HG03378 (cell line): Measurements from ENCODE around the gene LRFN5.
"Not testable (repeated sequence)": the region's sequence is repeated elsewhere in the genome, so short reads cannot be mapped to it uniquely, and the experiment has no call there.

Experiments
- ATAC-seq: cut with Tn5 transposase; IDR thresholded peaks from one replicate; pipeline ENCODE4 v1.9.1; 2021; ENCODE audit warnings: mild to moderate bottlenecking, moderate library complexity; ENCODE audit not compliant: unreplicated experiment

The LRFN5 gene

DNA sequence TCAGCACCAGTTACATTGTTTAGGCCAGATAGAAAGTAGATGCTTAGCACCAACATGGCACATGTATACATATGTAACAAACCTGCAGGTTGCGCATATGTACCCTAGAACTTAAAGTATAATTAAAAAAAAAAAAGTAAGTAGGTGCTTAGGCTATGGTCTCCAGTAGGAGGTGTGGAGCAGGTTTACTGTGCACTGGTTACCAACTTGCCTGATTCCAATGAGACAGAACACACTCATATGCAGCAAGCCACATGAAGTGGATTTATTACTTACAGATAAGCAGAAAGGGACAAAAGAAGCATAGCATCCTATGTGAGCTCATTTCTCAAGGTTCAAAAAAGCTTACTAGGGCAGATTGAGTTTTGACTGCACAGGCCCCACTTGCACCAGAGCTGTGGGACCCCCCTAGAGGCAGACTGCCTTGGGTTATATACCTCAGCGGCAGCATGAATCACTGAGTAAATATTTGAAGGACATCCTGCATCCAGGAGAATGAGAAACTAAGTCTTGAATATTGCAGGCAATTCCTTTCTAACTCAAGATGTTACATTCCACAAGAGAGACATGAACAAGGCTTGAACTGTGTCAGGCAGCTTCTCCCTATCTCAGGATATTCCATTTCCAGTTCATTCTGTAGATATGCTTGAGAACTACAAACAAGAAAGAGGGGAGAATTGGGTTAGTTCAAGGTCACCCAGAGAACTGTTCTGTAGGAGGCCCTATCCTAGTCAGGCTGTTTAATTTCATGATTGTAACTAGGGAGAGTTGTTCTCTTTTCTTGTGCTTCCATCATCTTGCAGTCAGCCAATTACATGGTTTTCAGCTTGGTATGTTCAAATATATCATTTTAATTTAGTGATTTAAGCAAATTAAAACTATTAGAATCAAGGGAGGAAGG, 30.1 kb downstream of the LRFN5 start:
- no peak for ATAC-seq

DNA sequence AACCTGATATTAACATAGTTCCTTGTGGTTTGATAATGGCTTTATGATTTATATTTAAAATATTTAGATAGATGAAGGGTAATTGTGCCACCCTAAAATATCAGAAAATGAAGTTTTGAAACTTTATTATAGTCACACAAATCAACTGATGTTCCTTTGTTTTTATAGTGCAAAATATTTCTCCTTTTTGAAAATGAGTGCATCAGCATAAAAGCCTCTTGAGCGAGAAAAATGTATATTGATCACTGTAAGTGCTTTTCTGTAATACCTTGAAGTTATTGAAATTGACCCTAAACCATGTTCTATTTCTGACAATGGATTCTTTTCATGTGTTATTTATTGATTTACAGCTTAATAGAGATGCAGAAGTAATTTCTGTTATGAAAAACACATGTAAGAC, 35.0 kb downstream of the LRFN5 start:
- no peak for ATAC-seq

DNA sequence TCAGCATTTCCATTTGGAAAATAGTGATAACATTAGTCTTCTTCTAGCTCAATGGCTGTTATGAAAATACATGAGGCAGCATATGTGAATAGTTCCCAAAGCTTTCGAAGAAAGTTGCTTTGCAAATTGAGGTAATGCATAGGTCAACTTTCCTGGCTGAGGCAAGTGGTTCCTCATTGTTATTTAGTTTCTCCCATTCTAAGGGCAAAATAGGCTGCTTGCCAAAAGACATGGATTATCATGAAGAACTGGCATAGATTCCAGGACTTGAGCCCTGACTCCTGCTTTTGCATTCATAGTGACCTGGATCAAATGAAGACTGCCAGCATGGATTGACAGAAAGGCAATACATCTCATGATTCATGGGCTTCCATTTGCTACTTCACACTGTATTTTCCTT, 35.7 kb downstream of the LRFN5 start:
- no peak for ATAC-seq

DNA sequence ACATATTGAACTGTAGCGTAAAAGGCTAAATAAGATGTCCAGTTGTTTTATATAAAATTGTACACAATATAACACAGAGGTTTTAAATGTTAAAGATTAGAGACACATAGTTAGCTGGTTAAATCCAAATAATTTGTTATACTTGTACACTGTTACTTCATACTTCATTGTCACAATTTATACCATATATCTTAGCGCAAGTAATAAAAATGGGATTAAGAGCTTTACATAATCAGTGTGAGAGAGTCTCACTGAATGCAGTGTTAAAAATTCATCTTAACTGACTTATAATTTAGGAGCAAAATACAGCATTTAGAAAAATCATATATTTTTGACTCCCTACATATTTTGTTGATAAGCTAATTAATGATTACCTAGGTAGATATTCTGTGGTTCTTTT, 36.1 kb downstream of the LRFN5 start:
- ATAC-seq = no peak

DNA sequence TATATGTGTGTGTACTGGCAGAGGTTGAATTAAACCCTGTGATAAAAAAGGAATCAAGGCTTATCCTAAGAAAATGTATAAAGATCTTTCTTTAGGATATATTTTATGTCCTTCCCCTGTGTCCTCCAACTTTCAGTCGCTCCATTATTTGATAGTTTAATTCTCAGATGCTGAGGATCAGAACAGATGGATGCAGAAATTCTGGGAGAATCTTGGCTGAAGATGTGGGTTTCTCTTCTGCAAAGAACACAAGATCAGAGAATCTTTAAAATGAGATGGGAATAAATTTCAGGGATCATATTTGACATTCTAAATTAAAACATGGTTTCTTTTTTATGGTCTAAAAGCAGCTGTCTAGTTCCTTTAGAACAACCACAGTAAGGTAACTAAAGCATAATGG, 37.9 kb downstream of the LRFN5 start:
- no peak for ATAC-seq

DNA sequence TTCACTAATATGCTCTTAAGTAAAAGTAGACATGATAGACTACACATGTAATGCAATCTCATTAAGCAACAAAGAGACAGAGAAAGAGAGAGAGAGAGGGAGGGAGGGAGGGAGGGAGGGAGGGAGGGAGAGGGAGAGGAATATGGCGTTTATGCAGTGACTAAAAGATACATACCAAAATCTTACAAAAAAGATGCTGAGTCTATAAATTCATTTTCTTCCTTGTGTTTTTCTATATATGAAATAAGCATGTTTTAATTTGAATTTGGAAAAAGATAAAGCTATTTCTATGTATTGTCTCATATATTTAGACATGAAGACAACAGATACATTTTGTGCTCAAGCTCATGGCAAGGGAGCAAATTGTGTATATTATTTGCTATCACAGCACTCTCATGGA, 44.1 kb downstream of the LRFN5 start:
- ATAC-seq = no peak

DNA sequence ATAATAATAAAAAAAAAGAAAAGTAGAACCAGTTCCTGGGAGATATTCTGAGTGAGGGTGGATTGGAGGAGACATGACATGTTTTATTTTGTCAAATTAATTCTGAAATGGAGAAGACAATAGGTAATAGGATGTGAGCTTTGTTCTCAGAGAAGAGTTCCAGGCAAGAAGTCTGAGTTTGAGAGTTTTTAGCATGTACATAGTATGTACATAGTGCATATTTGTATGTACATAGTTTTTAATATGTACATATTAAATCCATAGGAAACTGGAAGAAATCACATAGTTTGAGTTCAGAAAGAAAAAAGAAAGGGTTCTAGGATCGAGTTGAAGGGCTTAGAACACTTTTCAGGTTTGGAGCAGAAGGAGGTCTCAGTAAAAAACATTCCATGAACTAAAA, 47.5 kb downstream of the LRFN5 start:
- ATAC-seq = no peak

DNA sequence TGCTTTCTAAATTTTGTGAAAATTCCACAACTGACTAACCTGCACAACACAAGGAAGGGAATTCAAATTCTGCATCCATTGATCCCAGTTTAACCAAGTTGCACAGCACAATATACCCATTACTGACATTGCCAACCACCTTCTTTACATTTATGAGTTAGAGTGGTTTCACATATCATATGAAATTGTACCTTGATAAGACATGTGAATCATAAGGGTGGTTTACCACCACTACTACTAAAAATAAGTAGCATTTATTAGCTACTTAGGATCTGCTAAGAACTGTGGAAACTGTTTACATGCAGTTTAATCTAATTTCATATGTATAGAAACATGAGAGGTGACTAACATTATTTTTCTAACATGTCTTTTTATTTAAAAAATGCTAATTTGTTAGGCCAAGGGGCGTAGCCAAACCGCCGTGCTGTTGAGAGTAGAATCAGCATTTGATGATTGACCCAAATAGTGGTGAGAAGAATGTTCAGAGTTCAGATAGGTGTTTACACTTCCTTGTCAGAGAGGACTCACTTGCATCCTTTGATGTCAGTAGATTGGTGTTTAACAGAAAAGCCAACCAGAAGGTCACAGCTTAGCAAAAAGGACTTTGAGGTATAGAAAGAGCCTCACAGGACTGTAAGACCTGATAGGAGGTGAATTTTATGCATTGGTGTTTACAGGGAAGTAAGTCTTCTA, 56.2 kb downstream of the LRFN5 start:
- no peak for ATAC-seq

DNA sequence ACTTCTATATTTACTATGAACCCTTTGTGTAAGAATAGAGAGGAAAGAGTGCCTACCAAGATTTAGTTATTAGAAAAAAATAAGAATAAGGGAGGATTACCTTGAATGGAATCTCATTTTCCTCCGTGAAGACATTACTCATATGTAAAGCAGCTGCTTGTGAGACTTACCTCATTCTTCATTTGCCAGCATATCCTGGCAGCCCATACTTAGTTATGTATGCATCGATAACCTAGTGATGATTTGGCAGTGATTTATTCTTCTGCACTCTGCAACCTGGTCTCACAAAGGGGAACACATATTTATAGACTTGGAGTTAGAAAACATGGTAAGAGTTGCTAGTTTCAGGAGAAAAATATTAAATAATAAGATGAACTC, 56.8 kb downstream of the LRFN5 start:
- ATAC-seq = no peak

DNA sequence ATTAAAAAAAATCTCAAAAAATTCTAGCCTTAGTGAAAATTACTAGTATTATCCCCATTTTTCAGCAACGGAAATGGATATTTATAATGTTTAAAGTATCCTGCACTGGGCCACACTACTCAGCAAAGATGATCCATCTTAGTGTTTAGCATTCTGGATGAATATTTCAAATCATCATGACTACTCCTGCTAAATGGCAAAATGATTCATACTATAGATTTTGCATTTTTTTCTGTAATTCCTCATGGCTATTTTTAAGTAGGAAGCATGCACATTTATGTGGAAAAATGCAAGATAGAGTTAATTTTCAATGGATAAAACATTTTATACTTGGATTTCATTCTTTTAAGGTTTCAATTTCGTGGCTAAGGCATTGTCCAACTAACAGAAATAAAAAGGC, 59.6 kb downstream of the LRFN5 start:
- ATAC-seq = no peak

DNA sequence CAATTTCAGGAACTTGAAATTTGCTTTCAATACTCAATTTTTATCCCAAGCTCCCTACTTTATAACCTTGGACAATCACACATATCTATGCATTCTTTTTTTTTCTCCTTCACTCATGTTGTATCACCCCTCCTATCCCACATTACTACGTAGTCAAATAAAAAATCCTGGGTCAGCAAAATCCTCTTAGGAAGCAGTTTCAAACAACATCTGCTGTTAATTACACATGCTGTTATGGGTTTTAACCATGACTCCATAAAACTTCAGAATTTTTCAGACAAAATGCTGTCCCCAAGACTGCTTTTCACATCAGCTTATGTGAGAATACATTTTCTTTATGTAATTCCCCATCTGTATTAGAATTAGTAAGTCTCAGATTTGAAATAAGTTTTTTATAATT, 61.7 kb downstream of the LRFN5 start:
- ATAC-seq = no peak

DNA sequence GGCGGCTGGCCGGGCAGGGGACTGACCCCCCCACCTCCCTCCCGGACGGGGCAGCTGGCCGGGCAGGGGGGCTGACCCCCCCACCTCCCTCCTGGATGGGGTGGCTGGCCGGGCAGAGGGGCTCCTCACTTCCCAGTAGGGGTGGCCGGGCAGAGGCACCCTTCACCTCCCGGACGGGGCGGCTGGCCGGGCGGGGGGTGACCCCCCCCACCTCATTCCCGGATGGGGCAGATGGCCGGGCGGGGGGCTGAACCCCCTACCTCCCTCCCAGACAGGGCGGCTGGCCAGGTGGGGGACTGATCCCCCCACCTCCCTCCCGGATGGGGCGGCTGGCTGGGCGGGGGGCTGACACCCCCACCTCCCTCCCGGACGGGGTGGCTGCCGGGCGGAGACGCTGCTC, 66.9 kb downstream of the LRFN5 start:
- not testable (repeated sequence) for ATAC-seq

DNA sequence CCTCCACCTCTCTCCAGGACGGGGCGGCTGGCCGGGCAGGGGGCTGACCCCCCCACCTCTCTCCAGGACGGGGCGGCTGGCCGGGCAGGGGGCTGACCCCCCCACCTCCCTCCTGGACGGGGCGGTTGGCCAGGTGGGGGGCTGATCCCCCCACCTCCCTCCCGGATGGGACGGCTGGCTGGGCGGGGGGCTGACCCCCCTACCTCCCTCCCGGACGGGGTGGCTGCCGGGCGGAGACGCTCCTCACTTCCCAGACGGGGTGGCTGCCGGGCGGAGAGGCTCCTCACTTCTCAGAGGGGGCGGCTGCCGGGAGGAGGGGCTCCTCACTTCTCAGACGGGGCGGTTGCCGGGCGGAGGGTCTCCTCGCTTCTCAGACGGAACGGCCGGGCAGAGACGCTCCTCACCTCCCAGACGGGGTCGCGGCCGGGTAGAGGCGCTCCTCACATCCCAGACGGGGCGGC, 67.9 kb downstream of the LRFN5 start:
- ATAC-seq = not testable (repeated sequence)

DNA sequence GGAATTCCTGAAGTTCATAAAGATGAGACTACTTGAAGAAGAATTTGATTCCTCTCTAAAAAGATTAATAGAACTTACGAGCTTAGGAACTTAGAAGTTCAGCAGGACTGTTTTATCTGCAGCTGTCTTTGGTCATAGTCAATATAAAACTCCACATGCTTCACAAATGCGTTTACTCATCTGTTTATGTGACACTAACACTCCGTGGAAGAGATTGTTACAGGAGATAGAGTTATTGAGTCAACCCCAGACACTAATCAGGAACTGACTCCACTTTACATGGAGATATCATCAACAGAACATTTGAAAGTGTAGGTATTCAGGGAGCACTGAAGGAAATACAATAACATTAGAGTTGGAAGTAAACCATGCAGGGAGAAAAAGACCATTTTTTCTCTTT, 92.8 kb downstream of the LRFN5 start:
- ATAC-seq = no peak

DNA sequence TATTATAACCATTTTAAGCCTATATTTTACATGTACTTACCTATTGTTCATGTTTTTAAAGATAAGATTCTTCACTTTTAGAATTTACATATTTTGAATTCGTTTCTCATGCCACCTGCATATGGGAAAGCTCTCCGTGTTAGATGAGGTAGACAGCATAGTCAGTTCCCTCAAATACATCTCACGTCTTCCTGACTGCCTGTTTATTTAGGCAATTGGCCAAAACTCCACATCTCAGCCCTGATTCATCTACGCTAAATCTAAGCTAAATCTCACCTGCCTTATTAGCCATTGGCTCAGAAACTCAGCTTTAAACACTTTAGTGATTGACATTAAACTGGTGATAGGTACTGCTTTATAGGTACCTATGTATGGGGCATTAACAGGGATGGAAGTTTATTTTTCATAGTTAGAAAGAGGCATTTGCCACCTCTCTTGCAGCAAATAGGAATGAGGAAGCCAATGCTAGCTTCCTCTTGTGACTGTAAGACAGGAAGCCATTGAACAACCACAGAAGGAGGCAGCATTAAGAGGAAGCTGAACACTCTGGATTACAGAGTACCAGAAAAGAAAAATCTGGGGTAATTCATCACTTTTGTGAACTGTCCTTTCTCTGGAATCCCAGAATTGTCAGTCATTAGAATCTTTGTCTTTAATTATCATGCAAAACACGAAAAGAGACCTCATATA, 111.9 kb downstream of the LRFN5 start:
- no peak for ATAC-seq

DNA sequence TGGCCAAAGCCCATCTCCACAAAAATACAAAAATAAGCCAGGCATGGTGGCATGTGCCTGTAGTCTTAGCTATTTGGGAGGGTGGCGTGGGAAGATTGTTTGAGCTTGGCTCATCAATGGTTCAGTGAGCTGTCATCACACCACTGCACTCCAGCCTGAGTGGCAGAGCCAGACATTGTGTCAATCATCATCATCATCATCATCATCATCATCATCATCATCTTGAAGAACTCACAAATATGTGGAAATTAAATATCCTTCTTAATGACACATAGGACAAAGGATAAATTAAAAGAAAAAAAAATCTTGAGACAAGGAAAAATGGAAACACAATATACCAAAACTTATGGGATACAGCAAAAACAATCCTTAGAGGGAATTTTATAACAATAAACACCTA, 132.5 kb downstream of the LRFN5 start:
- ATAC-seq = no peak

DNA sequence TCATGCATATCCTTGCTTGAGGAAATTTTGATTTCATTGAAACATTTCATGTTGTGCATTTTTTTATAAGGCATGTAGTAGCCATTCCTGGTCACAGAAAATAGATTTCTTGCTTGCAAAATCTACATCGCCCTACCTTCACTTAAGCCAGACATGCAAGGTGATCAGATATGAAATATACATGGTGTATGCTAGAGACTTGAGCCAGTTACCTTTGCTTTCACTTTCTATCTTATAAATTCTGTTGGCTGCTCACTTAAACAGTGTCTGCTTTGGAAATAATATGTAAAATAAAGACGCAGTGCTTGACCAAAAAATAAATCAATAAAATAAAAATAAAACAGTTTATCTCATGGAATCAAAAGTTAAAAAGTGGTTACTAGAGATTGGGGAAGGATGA, 136.5 kb downstream of the LRFN5 start:
- no peak for ATAC-seq

DNA sequence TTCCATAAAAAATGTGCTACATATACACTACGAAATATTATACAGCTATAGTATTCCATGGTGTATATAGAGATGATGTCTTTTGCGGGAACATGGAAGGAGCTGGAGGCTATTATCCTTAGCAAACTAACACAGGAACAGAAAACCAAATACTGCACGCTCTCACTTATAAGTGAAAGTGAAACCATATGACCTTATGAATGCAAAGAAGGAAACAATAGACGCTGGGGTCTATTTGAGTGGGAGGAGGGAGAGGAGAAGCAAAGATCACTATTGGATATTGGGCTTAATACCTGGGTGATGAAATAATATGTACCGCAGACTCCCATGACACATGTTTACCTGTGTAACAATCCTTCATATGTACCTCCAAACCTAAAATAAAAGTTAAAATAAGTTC, 142.8 kb downstream of the LRFN5 start:
- peak; percentile 91 for ATAC-seq

DNA sequence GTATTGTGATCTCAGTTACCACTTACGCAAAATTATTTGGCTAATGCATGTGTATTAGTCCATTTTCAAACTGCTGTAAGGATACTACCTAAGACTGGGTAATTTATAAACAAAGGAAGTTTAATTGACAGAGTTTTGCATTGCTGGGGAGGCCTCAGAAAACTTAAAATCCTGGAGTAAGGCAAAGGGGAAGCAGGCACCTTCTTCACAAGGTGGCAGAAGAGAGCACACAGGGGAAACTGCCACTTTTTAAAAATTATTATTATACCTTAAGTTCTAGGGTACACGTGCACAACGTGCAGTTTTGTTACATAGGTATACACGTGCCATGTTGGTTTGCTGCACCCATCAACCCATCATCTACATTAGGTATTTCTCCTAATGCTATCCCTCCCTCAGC, 143.9 kb downstream of the LRFN5 start:
- not testable (repeated sequence) for ATAC-seq

DNA sequence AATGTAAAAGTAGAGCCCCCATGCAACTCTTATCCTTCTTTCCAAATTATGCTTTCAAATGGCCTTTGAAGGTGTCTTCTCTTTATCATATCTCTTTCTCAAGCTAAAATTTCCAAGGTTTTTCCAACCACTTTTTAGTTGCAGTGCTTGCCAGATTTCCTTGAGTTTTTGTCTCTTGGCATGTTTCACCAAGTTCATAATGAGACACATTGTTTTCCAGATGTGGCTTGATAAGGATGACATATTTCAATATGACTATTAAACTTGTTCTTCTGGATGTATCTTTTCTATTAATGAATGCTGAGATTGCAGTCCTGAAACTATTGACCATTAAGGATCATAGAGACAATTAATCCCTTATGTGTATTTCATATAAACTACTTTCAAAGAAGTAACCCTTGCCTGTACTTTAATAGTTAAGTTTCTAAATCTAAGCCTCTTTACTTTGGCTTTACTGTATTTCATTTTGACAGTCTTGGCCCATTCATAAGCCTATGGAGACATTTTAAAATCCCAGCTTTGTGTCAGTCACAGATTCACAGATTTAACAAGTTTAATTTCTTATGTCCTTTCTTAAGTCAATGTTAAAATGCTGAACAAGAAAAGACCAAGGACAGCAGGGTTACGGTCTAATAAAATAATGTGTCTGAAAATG, 151.5 kb downstream of the LRFN5 start:
- ATAC-seq = no peak

DNA sequence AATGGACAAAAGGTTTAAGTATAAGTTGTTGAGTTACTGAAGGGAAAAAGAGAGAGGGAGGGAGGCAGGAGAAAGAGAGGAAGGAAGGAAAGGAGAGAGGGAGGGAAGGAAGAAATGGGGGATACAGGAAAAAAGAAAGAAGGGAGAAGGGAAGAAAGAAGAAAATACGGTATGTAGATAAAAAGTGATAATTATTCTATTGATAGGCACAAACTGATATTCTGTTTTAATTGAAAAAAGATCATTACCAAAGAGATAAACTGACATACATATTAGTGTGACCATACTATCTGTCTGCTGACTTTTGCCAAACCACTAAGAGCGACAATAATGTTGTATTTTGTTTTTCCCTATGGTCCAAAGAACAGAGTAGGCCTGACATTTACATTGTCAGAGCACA, 154.5 kb downstream of the LRFN5 start:
- no peak for ATAC-seq
